Thoracic aorta (tissue), 2 donors: ENCODE results near the gene MAP3K7. TPM values are rescaled to one million over a fixed set of nuclear protein-coding genes. Genes with fewer than 3 reads are reported as not detected.

Experiments used
- ATAC-seq: fragments of 150-250 bp; one replicate; pipeline ENCODE4 v1.8.0; 2017; ENCODE audit warnings: low read depth; ENCODE audit not compliant: insufficient number of reproducible peaks, low FRiP score
- DNase-seq: peaks from one replicate; pipeline ENCODE4 v3.0.0-alpha.2; 2020; ENCODE audit warnings: low spot score
- H3K27ac ChIP-seq, 2 donors: fragments of 200-600 bp; sonication (generic); 1 replicate in 1 of 2; 2 replicates in 1 of 2; pipeline ENCODE4 v1.5.1; 2016; ENCODE audit warnings: mild to moderate bottlenecking in 2 of 2, moderate library complexity in 2 of 2
- H3K27me3 ChIP-seq: fragments of 200-600 bp; sonication (generic); replicated peaks from 2 replicates; pipeline ENCODE4 v1.6.0; 2016; ENCODE audit warnings: mild to moderate bottlenecking; ENCODE audit not compliant: insufficient read depth
- H3K36me3 ChIP-seq: fragments of 200-600 bp; sonication (generic); one replicate; pipeline ENCODE4 v1.5.1; 2016
- H3K4me1 ChIP-seq, 2 donors: fragments of 200-600 bp; sonication (generic); 1 replicate in 1 of 2; 2 replicates in 1 of 2; pipeline versions ENCODE4 v1.5.1 to v1.6.0; 2016; ENCODE audit warnings: low read depth in 2 of 2, mild to moderate bottlenecking in 1 of 2; ENCODE audit not compliant: control insufficient read depth in 1 of 2
- H3K4me3 ChIP-seq: fragments of 200-600 bp; sonication (generic); 2 replicates; pipeline ENCODE4 v1.5.1; 2016; ENCODE audit warnings: mild to moderate bottlenecking
- H3K9me3 ChIP-seq: fragments of 200-600 bp; sonication (generic); 2 replicates; pipeline ENCODE4 v1.5.1; 2016
- CTCF ChIP-seq: fragments of 200-600 bp; sonication (generic); IDR thresholded peaks from one replicate; pipeline ENCODE4 v1.5.1; 2019; ENCODE audit warnings: antibody characterized with exemption
- total RNA-seq, 2 donors: library from RNA; depleted of rRNA; stranded (reverse); fragments of >200 nt; gene quantifications; one replicate each; pipeline versions ENCODE4 v1.1.0 to v1.2.3, GENCODE V29; 2016

Gene MAP3K7
- total RNA-seq, 2 donors from 2014 or later, result 21.5 to 31.5 TPM

- TF ChIP-seq CTCF, result no peak
- Histone ChIP-seq H3K4me3 (no peak overlapping the region), H3K27me3 (no peaks in the 10 kb centered on the region), H3K9me3 (no peaks in the 10 kb centered on the region), H3K27ac (no peak overlapping the region), H3K4me1 (no peaks in the 10 kb centered on the region), H3K36me3 (peaks cover 18% of the 10 kb centered on the region)
- DNase-seq (no peak), ATAC-seq (no peak)
Observed at GRCh38 chr6:90559931-90560330, 26.9 kb downstream of the MAP3K7 start.

GRCh38 chr6:90557006-90557405 is 29.9 kb downstream of the MAP3K7 start:
- no peaks in the 10 kb centered on the region for H3K27me3 ChIP-seq
- peaks cover 27% of the 10 kb centered on the region for H3K36me3 ChIP-seq
- TF ChIP-seq CTCF, result no peak
- ATAC-seq (no peak), DNase-seq (no peak)
- no peak overlapping the region for H3K4me3 ChIP-seq
- H3K9me3 ChIP-seq, result no peaks in the 10 kb centered on the region
- H3K4me1 ChIP-seq, result no peaks in the 10 kb centered on the region
- no peak overlapping the region for H3K27ac ChIP-seq

DNA sequence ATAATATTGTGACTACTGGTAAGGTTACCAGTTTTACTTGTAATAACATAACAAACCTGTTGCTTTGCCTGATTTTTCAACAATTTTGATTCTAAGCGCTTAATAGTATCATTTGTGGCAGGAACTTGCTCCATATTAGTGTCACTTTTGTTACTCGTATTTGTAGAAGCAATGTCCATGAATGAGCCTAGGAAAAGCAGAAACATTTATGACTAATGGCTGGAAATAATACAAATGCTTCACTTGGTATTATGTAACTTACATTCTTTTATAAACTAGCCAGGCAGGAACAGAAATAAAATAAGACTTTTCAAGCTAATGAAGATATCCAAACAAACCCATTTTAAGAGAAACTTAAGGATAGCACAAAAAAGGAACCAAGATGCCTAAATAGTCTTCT is 38.9 kb downstream of the MAP3K7 start:
- no peaks in the 10 kb centered on the region for H3K4me1 ChIP-seq
- ATAC-seq (no peak), DNase-seq (no peak)
- H3K9me3 ChIP-seq, result no peaks in the 10 kb centered on the region
- H3K27ac ChIP-seq, result no peak overlapping the region
- no peak for TF ChIP-seq CTCF
- H3K36me3 ChIP-seq, result peaks cover 32% of the 10 kb centered on the region
- no peak overlapping the region for H3K4me3 ChIP-seq
- H3K27me3 ChIP-seq, result no peaks in the 10 kb centered on the region

GRCh38 chr6:90547079-90547478 is 39.8 kb downstream of the MAP3K7 start:
- no peak for DNase-seq
- TF ChIP-seq CTCF, result no peak
- Histone ChIP-seq H3K36me3 (peaks cover 28% of the 10 kb centered on the region), H3K4me3 (no peak overlapping the region), H3K27ac (no peak overlapping the region), H3K4me1 (no peaks in the 10 kb centered on the region), H3K27me3 (no peaks in the 10 kb centered on the region), H3K9me3 (no peaks in the 10 kb centered on the region)
- ATAC-seq, result no peak

DNA sequence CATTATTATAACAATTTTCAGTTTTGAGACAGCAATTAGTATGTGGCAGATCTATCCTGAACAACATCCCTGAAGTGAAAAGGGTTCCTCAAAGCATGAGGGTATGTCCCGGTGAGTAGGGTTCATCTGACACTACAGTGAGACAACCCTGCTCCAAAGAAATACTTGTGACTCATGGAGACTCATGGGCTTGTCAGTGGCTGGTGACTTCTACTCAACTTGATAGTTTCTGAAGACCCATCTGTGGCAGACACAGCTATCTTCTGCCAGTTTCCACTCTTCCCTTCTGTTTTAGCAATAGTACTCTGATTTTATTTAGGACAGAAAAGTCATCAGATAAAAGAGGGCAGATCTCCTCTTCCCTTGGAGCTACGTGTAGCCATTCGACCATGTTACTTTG is 41.4 kb downstream of the MAP3K7 start:
- H3K27ac ChIP-seq, result no peak overlapping the region
- no peaks in the 10 kb centered on the region for H3K27me3 ChIP-seq
- DNase-seq (no peak), ATAC-seq (no peak)
- no peak overlapping the region for H3K4me3 ChIP-seq
- H3K4me1 ChIP-seq, result no peaks in the 10 kb centered on the region
- H3K9me3 ChIP-seq, result no peaks in the 10 kb centered on the region
- H3K36me3 ChIP-seq, result peaks cover 28% of the 10 kb centered on the region
- TF ChIP-seq CTCF, result no peak
